ENCODE measurements around the gene GGN. TPM values are rescaled to one million over a fixed set of nuclear protein-coding genes. Genes with fewer than 3 reads are reported as not detected.

Gene GGN
- total and polyA plus RNA-seq, 2 of the 13 experiments (the other 11 are each of a cell fraction or from before 2014, with no cell fraction given), result not detected

GRCh38 chr19:38409631-38410133, 21.8 kb upstream of the GGN start:
- no peak overlapping the region for H3K27ac ChIP-seq (ENCODE audit: extremely low read length, insufficient read depth, low read length)
- whole genome bisulfite sequencing (ENCODE audit: low lambda C conversion rate), result 71% methylated on average over 7 of the region's 7 CpGs
- H3K4me1 ChIP-seq (ENCODE audit: insufficient read depth, low read length), result no peaks in the 10 kb centered on the region
- H3K4me2 ChIP-seq (ENCODE audit: low read depth, low read length), result no peak overlapping the region
- H3K79me2 ChIP-seq (ENCODE audit: insufficient read depth, low read length), result no peaks in the 10 kb centered on the region
- intact Hi-C loops (cut with micrococcal nuclease; ENCODE audit: unreplicated experiment) (no loop called here), in situ Hi-C loops (cut with HindIII; ENCODE audit: extremely low pct_ligation_motif_present, low pct_unique_long_range_greater_than_20kb) (no loop called here)
- ChIA-PET CTCF (ENCODE audit: low intra/inter-chr PET ratio, low total read pairs) (no interaction called here), POLR2A (no interaction called here)
- no peaks in the 10 kb centered on the region for H3K9me3 ChIP-seq (ENCODE audit: low read length)
- no peak for DNase-seq (ENCODE audit: low spot score)
- H4K20me1 ChIP-seq (ENCODE audit: insufficient read depth, low read length), result no peaks in the 10 kb centered on the region
- no peak for ATAC-seq
- no TSS peak for BruUV-seq (replicated peaks)
- TF ChIP-seq CREBL2 (CRISPR knock-in tag; IDR thresholded peaks at IDR 0.05; ENCODE audit: borderline replicate concordance) (no peak), ZNF296 (CRISPR knock-in tag; conservative IDR thresholded peaks at IDR 0.05) (no peak), ZNF234 (CRISPR knock-in tag; conservative IDR thresholded peaks at IDR 0.05) (no peak), ATF7 (IDR thresholded peaks at IDR 0.05) (peak; percentile 34; the same call in 1 of the 2 replicates), ATF7 (CRISPR knock-in tag; IDR thresholded peaks at IDR 0.05) (no peak)
- H3K36me3 ChIP-seq (replicated peaks in 1 of 2; ENCODE audit: control insufficient read depth in 1 of 2, insufficient read depth in 2 of 2, low read length in 2 of 2), result no peaks in the 10 kb centered on the region
- FAIRE-seq, result no peak
- no peak overlapping the region for H2AFZ ChIP-seq (ENCODE audit: low read length)
- H3K27me3 ChIP-seq (ENCODE audit: control insufficient read depth in 1 of 2, insufficient read depth in 2 of 2, low read length in 2 of 2), result 0 out of 5 replicates have a peak, but pooled peaks cover 0 to 3% of the 10 kb centered on the region in 2 experiments
- no peak overlapping the region for H3K4me3 ChIP-seq (replicated peaks in 1 of 3; ENCODE audit: insufficient read depth in 1 of 3, low read depth in 2 of 3, low read length in 3 of 3)
- H3K9ac ChIP-seq (ENCODE audit: insufficient read depth, low read depth, low read length), result no peak overlapping the region

GRCh38 chr19:38405276-38405675, 17.4 kb upstream of the GGN start:
- Histone ChIP-seq H3K4me3 (replicated peaks in 1 of 3; ENCODE audit: insufficient read depth in 1 of 3, low read depth in 2 of 3, low read length in 3 of 3) (no peak overlapping the region), H3K36me3 (replicated peaks in 1 of 2; ENCODE audit: control insufficient read depth in 1 of 2, insufficient read depth in 2 of 2, low read length in 2 of 2) (no peaks in the 10 kb centered on the region), H2AFZ (ENCODE audit: low read length) (no peak overlapping the region), H3K27ac (ENCODE audit: extremely low read length, insufficient read depth, low read length) (no peak overlapping the region), H3K9ac (ENCODE audit: insufficient read depth, low read depth, low read length) (no peak overlapping the region), H3K4me1 (ENCODE audit: insufficient read depth, low read length) (no peaks in the 10 kb centered on the region), H4K20me1 (ENCODE audit: insufficient read depth, low read length) (no peaks in the 10 kb centered on the region), H3K4me2 (ENCODE audit: low read depth, low read length) (no peak overlapping the region), H3K27me3 (ENCODE audit: control insufficient read depth in 1 of 2, insufficient read depth in 2 of 2, low read length in 2 of 2) (peaks cover 2 to 9% of the 10 kb centered on the region in 2 experiments; a peak in 3 of 5 replicates), H3K79me2 (ENCODE audit: insufficient read depth, low read length) (no peaks in the 10 kb centered on the region), H3K9me3 (ENCODE audit: low read length) (no peaks in the 10 kb centered on the region)
- in situ Hi-C loops (cut with HindIII; ENCODE audit: extremely low pct_ligation_motif_present, low pct_unique_long_range_greater_than_20kb) (no loop called here), intact Hi-C loops (cut with micrococcal nuclease; ENCODE audit: unreplicated experiment) (no loop called here)
- ATAC-seq (no peak), DNase-seq (ENCODE audit: low spot score) (no peak), FAIRE-seq (no peak)
- no peak for TF ChIP-seq ZNF451 (CRISPR knock-in tag; IDR thresholded peaks at IDR 0.05)
- TF ChIP-seq TFE3 (CRISPR knock-in tag; IDR thresholded peaks at IDR 0.05), result no peak
- TF ChIP-seq PPARG (CRISPR knock-in tag; conservative IDR thresholded peaks at IDR 0.05), result no peak
- WGBS (ENCODE audit: low lambda C conversion rate), result 96% methylated on average over 8 of the region's 8 CpGs
- POLR2A ChIA-PET, result no interaction called here
- CTCF ChIA-PET (ENCODE audit: low intra/inter-chr PET ratio, low total read pairs), result no interaction called here
- BruUV-seq (replicated peaks), result no TSS peak
